ENCODE results near the gene SLC7A5. TPM values are rescaled to one million over a fixed set of nuclear protein-coding genes. Genes with fewer than 3 reads are reported as not detected.

The SLC7A5 gene
- total RNA-seq, 4 donors from 2014 or later = 2.7 to 7.0 (median 5.7) TPM

GRCh38 chr16:87851601-87852000, 17.7 kb downstream of the SLC7A5 start:
- Histone ChIP-seq H3K27ac (no peak overlapping the region), H3K9me3 (no peaks in the 10 kb centered on the region), H3K4me1 (peaks cover 27 to 64% (median 40%) of the 10 kb centered on the region in 4 donors), H3K27me3 (no peaks in the 10 kb centered on the region), H3K4me3 (no peak overlapping the region), H3K36me3 (no peaks in the 10 kb centered on the region)
- intact Hi-C loops (cut with DNase I; ENCODE audit: low total_unique reads) = no loop called here
- no peak for TF ChIP-seq EP300 (IDR thresholded peaks at IDR 0.05; ENCODE audit: low read depth)
- TF ChIP-seq POLR2AphosphoS5 (IDR thresholded peaks at IDR 0.05) = no peak
- TF ChIP-seq, protein P1, sequence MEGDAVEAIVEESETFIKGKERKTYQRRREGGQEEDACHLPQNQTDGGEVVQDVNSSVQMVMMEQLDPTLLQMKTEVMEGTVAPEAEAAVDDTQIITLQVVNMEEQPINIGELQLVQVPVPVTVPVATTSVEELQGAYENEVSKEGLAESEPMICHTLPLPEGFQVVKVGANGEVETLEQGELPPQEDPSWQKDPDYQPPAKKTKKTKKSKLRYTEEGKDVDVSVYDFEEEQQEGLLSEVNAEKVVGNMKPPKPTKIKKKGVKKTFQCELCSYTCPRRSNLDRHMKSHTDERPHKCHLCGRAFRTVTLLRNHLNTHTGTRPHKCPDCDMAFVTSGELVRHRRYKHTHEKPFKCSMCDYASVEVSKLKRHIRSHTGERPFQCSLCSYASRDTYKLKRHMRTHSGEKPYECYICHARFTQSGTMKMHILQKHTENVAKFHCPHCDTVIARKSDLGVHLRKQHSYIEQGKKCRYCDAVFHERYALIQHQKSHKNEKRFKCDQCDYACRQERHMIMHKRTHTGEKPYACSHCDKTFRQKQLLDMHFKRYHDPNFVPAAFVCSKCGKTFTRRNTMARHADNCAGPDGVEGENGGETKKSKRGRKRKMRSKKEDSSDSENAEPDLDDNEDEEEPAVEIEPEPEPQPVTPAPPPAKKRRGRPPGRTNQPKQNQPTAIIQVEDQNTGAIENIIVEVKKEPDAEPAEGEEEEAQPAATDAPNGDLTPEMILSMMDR (IDR thresholded peaks at IDR 0.05) = no peak
- no peak for TF ChIP-seq POLR2A (IDR thresholded peaks at IDR 0.05)
- WGBS, 2 donors (ENCODE audit: low coverage in 1 of 2) = 87% methylated on average over 14 of the region's 21 CpGs; no CpG with 5 or more reads in 1 of the 2 donors
- DNase-seq = no peak
- in situ Hi-C loops (cut with MboI; ENCODE audit: low pct_ligation_motif_present in 1 of 4, low pct_unique_long_range_greater_than_20kb in 1 of 4, low sequenced_read_pairs in 3 of 4) = no loop called here

- intact Hi-C loops (cut with DNase I; ENCODE audit: low total_unique reads) (no loop called here), in situ Hi-C loops (cut with MboI; ENCODE audit: low pct_ligation_motif_present in 1 of 4, low pct_unique_long_range_greater_than_20kb in 1 of 4, low sequenced_read_pairs in 3 of 4) (no loop called here)
- Histone ChIP-seq H3K27ac (no peak overlapping the region), H3K36me3 (no peaks in the 10 kb centered on the region), H3K27me3 (no peaks in the 10 kb centered on the region), H3K4me1 (peaks cover 24 to 59% (median 36%) of the 10 kb centered on the region in 4 donors), H3K4me3 (no peak overlapping the region), H3K9me3 (no peaks in the 10 kb centered on the region)
- TF ChIP-seq EP300 (IDR thresholded peaks at IDR 0.05; ENCODE audit: low read depth) = no peak
- TF ChIP-seq, protein P1 (IDR thresholded peaks at IDR 0.05) = no peak
- 62 to 86% methylated on average over 2 to 14 of the region's 14 CpGs for WGBS, 2 donors (ENCODE audit: low coverage in 1 of 2)
- no peak for DNase-seq
These were observed 18.1 kb downstream of the SLC7A5 start for GRCh38 chr16:87851141-87851587.

DNA sequence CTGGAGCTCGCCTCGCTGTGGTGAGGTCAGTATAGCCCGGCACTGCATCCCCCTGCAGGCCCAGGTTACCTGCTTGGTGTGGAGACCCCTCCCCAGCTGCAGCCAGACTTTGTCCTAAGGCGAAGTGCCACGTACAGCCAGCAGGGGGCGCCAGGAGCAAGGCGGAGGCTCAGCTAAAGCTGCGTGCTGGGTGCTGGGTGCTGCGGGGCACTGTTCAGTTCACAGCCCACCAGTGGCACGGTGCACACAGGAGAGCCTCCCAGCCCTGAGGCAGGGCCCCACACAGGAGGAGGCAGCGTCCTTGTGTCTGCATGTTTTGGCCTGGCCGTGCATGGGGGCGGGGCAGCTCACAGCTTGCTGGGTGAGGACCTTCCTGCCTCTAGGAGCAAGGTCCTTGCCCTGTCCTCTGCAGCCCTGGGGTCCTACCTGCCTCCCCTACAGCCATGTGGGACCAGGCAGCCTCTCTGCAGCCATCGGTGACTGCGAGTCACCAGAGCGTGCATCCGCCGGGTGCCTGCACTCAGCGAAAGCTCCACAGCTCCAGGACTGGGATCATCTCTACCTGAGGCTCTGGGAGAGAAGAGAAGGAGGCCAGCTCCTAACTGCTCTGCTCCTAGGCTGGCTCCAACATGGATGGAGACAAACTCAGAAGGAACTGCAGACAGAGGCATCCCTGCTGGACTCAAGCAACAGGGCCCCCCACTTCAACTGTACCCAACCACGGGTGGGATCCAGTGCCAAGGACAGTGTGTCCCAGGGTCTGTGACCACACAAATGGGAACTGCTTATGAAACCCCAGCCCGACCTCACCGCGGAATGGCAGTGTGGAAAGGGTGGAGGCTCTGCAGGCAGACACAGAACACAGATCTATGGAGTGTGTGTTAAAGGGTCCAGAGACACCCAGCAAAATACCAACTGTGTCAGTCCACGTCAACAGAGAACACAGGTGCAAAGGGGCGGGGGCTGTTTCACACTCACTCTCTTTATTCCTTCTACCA, 19.0 kb downstream of the SLC7A5 start:
- peak overlapping the region in 1 of 4 donors; percentile 44 for H3K27ac ChIP-seq
- no peaks in the 10 kb centered on the region for H3K9me3 ChIP-seq
- peaks cover 19 to 51% (median 28%) of the 10 kb centered on the region in 4 donors for H3K4me1 ChIP-seq
- in situ Hi-C loops (cut with MboI; ENCODE audit: low pct_ligation_motif_present in 1 of 4, low pct_unique_long_range_greater_than_20kb in 1 of 4, low sequenced_read_pairs in 3 of 4) (no loop called here), intact Hi-C loops (cut with DNase I; ENCODE audit: low total_unique reads) (no loop called here)
- H3K36me3 ChIP-seq = no peaks in the 10 kb centered on the region
- peak; percentile 72 for DNase-seq
- WGBS, 2 donors (ENCODE audit: low coverage in 1 of 2) = 45 to 55% methylated on average over 2 to 21 of the region's 25 CpGs
- no peak overlapping the region for H3K4me3 ChIP-seq
- TF ChIP-seq, protein P1 (IDR thresholded peaks at IDR 0.05) = peak; percentile 94 to 97 (median 95)
- no peak for TF ChIP-seq POLR2AphosphoS5 (IDR thresholded peaks at IDR 0.05)
- no peaks in the 10 kb centered on the region for H3K27me3 ChIP-seq

- 75% methylated on average over 2 to 15 of the region's 16 CpGs for WGBS, 2 donors (ENCODE audit: low coverage in 1 of 2)
These were observed 19.8 kb downstream of the SLC7A5 start for GRCh38 chr16:87849419-87850008.

More at GRCh38 chr16:87849419-87850008, 19.8 kb downstream of the SLC7A5 start:
- Histone ChIP-seq H3K4me3 (no peak overlapping the region), H3K27ac (peak overlapping the region in 1 of 4 donors; percentile 44), H3K4me1 (peaks cover 16 to 44% (median 25%) of the 10 kb centered on the region in 4 donors), H3K27me3 (no peaks in the 10 kb centered on the region), H3K9me3 (no peaks in the 10 kb centered on the region), H3K36me3 (no peaks in the 10 kb centered on the region)
- DNase-seq = no peak
- intact Hi-C loops (cut with DNase I; ENCODE audit: low total_unique reads) (no loop called here), in situ Hi-C loops (cut with MboI; ENCODE audit: low pct_ligation_motif_present in 1 of 4, low pct_unique_long_range_greater_than_20kb in 1 of 4, low sequenced_read_pairs in 3 of 4) (no loop called here)
- no peak for TF ChIP-seq EP300 (IDR thresholded peaks at IDR 0.05; ENCODE audit: low read depth)
- TF ChIP-seq, protein P1 (IDR thresholded peaks at IDR 0.05) = no peak
- TF ChIP-seq POLR2A (IDR thresholded peaks at IDR 0.05) = no peak
- no peak for TF ChIP-seq POLR2AphosphoS5 (IDR thresholded peaks at IDR 0.05)

All from transverse colon (tissue), 4 donors.